ENCODE data around the gene PRC1.
"Not testable (repeated sequence)": the region's sequence is repeated elsewhere in the genome, so short reads cannot be mapped to it uniquely, and the experiment has no call there.

The PRC1 gene

DNA sequence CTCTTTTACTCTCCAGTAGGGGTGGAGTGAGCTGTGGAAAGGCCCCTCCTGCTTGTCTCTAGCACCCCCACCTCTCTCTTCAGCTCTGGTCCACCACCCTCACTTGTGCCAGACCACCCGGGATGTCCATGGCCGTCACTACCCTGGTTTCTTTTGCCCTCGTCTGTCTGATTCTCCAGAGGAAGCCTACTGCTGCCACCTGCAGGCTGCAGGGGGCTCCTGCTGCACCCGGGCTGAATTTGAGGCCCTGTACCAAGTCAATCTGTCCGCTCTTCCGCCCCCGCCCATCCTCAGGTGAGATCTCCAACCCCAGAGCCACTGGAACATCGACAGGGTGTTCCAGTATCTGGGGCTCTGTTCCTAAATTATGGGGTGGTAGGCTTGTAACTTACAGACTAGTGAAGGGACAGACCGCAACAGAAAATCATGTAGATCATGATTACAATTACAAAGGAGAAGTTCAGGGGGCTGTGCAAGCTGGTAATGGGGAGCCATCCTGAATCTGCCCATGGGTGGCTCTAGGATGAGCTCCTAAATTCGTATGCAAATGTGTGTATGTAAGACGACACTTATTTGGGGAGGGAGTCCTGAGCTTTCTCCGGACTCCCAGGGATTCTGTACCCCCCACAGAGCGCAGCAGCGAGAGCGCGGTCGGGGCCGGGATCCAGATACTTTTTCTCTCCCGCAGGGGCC lies 59.9 kb downstream of the PRC1 start:
- DNase-seq (ENCODE audit: low read depth in 2 of 2): peak; percentile 73 to 74

DNA sequence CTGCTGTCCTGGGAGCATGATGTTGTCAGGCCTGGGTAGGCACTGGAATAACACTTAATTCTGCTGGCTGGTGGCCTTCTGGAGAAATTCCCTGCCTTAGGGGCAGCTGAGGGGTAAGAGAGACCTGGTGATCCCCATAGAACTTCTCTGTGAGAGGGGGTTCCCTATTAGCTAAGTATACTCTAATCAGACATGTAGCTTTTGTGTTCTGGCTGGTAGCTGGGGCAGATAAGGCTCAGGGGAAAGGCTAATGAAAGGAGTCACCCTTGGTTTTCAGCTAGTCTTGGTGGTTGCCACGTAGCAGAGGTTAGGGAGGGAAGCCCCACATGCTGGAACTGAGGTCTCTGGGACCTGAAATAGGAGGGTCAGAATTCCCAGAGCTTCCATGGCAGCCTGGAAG lies 61.0 kb downstream of the PRC1 start:
- no peak for DNase-seq (ENCODE audit: low read depth in 2 of 2)

DNA sequence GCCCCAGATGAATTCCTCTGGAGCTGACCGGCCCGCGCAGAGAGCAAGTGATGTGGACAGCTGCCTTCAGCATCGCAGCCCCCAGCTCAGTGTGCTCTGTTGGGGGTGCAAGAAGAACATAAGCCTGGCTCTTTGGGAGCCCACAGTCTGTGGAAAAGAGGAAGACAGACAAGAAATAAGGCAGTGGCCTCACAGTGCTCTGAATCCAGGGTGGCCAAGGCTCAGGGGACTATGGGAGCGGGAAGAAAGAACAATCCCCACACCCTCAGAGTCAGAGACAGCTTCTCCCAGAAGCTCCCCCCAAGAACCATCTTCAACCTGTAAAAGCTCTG lies 61.7 kb downstream of the PRC1 start:
- no peak for DNase-seq (ENCODE audit: low read depth in 2 of 2)

DNA sequence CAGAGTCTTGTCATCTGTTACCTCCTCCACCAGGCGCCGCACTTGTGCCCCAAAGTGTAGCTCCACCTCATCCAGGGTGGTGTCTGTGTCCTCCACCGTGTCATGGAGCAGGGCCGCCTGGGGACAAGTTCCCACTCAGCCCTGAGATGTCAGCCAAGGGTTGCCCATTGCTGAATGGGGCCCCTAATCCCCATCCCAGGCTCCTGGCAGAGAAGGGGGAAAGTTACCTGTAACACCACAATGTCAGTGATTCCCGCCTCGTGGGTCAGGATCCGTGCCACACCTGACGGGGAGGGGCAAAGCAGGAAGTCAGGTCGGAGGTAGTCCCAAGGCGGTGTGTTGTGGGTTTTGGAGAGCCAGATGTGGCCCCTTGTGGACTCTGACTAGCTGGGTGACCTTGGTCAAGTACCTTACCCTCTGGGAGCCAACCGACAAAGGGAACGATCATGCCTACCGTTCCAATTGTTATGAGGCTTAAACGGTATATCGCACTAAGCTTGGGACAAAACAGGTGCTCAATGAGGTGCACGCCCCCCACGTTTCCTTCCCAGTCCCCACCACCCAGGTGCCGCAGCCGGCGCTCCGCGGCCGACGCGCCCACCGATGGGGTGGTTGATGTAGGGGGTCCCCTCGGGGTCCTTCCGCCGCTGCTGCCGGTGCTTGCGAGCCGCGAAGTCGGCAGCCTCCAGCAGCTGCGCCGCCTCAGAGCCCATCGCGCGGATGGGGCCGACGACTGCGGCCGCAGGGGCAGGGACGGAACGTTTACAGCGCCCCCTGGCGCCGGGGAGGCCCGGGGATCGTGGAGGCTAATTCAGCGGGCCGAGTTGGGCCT lies 62.3 kb downstream of the PRC1 start, which contains the start of gene HDDC3:
Gene HDDC3 (minus strand): TSS at position 722 of the 832 bp plus-strand sequence. CDS start 9 bp downstream, at position 713.
- DNase-seq (ENCODE audit: low read depth in 2 of 2): peak; percentile 80 to 84

GRCh38 chr15:90931575-90931827 lies 62.8 kb downstream of the PRC1 start:
- DNase-seq (ENCODE audit: low read depth in 2 of 2): no peak

DNA sequence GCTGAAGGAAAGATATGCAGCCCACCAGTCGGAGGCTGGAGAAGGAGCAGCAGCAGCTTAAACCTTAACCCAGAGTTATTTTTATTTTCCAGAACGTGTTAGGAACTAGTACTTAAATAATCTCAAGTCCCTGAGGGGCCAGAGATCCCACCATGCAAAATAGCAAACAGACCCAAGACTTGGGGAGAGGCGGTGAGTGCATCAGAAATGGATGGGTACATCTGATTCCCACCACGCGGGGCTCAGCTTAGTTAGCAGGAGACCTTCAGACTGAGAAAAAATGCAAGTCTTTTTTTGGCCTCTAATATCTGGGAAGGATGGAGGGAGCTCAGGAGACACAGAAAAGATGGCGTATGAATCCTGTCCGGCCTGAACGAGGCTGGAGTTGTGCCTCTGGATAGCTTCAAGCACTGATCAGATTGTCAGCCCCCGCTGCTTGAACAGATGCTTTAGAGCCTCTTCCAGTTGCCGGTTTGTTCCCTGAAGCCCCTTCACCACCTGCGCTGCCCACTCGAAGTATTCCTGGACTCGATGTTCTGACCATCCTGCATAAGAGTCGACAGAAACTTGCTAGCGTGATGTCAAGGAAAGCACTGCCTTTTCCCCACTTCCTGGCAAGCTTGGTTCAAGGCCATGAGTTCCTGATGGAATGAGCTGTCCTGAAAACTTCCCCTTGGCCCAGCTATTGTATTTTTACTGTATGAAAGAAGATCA lies 63.3 kb downstream of the PRC1 start:
- no peak for DNase-seq (ENCODE audit: low read depth in 2 of 2)

DNA sequence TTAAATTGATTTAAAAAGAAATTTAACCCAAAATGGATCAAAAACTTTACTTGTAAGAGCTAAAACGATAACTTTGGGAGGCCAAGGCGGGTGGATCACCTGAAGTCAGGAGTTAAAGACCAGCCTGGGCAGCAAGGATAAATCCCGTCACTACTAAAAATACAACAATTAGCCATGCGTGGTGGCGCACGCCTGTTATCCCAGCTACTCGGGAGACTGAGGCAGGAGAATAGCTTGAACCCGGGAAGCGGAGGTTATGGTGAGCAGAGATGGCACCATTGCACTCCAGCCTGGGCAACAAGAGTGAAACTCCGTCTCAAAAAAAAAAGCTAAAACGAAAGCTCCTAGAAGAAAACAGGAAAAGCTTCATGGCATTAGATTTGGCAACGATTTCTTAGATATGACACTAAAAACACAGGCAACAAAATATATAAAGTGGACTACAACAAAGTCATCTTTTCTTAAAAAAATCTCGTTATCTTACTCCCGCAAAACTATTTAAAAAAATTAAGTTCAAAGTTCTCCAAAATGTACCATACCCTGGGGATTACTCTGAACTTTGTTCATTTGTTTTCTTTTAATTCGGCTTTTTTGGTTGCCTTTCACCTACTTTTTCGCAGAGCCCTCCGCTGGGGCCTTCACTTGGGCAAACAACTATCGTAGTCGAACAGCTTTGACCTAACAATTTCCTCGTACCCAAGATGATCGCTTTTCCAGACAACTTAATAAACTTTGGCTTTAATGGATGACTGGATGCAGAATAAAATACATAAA lies 64.9 kb downstream of the PRC1 start:
- no peak for DNase-seq (ENCODE audit: low read depth in 2 of 2)

- not testable (repeated sequence) for DNase-seq (ENCODE audit: low read depth in 2 of 2)
These were observed 66.2 kb downstream of the PRC1 start for GRCh38 chr15:90928106-90928505.

DNA sequence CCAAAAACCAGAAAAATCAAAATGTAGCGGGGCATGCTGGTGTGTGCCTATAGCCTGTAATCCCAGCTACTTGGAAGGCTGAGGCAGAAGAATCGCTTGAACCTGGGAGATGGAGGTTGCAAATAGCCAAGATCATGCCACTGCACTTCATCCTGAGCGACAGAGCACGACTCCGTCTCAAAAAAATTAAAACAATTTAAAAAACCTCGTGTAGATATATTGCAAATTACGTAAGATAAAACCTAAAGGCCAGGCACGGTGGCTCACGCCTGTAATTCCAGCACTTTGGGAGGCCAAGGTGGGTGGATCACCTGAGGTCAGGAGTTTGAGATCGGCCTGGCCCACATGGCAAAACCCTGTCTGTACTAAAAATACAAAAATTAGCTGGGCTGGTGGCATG lies 67.6 kb downstream of the PRC1 start:
- not testable (repeated sequence) for DNase-seq (ENCODE audit: low read depth in 2 of 2)

- no peak for DNase-seq (ENCODE audit: low read depth in 2 of 2)
These were observed 70.0 kb downstream of the PRC1 start for GRCh38 chr15:90924375-90924774.

GRCh38 chr15:90922712-90923322 lies 71.5 kb downstream of the PRC1 start:
- not testable (repeated sequence) for DNase-seq (ENCODE audit: low read depth in 2 of 2)

DNA sequence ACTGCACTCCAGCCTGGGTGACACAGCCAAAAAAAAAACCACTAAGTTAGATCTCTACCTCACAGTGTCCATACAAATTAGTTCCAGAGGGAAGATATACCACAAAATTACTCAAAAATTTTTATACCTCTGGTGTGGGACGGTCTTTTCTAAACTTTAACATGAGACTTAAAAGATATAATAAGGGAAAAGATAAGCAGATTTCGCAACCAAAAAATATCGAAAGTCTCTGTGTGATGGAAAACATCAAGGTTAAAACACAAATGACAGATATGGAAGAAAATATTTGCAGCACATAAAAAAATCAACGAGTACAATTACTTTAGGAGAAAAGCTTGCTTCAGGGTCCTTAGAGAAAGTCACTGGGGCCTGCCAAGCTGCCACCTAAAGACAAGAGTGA lies 72.4 kb downstream of the PRC1 start:
- no peak for DNase-seq (ENCODE audit: low read depth in 2 of 2)

DNA sequence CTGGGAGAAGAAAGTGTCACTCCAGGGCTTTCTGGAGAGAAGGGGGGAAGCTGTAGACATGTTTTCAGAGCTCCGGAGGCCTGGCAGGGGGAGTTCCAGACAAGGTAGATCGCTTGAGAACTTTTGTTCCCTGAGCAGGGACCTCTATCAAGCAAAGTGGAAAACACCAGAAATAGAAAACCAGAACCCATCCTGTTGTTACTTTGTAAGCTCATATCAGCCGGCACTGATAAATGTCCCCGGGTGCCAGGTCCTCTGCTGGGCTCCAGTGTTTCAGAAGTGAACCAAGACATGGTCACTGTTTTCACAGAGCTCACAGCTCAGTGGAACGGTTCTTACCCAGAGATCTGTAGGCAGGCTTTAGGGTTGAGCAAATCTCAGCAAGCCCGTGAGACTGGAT lies 75.5 kb downstream of the PRC1 start:
- DNase-seq (ENCODE audit: low read depth in 2 of 2): no peak

- DNase-seq (ENCODE audit: low read depth in 2 of 2): no peak
These were observed 76.1 kb downstream of the PRC1 start for GRCh38 chr15:90918034-90918788.

DNA sequence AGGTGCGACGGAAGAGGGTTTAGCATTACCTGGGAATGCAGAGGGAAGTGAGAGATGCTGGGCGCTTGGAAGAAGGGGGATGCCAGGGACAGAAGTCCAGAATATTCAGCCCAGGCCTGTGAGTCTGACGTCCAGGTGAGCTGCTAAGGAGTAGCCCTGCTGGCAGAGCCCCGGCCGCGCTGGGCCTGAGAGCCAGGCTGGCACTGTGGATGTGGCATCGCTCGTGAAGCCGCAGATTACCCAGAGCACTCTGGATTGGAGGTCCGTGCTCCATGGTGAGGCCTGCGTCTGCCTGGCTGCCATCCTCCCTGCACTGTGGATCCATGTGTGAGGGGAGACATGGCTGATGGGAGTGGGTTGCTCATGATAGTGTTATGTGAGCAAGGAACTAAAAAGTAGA lies 76.8 kb downstream of the PRC1 start:
- DNase-seq (ENCODE audit: low read depth in 2 of 2): no peak

- no peak for DNase-seq (ENCODE audit: low read depth in 2 of 2)
These were observed 77.9 kb downstream of the PRC1 start for GRCh38 chr15:90916461-90916860.

Measured in stimulated activated CD8-positive, alpha-beta memory T cell treated with anti-CD3 and anti-CD28 coated beads, Interleukin-7, amount 100 ng/mL, for 4 hours (primary cell).